ENCODE measurements around the gene MRPL52. TPM values are rescaled to one million over a fixed set of nuclear protein-coding genes. Genes with fewer than 3 reads are reported as not detected.
"Not testable (repeated sequence)": the region's sequence is repeated elsewhere in the genome, so short reads cannot be mapped to it uniquely, and the experiment has no call there.

Gene MRPL52
- total RNA-seq, 1 donor from 2014 or later, result 41.2 TPM

GRCh38 chr14:22808388-22809209 lies 21.1 kb upstream of the MRPL52 start:
- DNase-seq (ENCODE audit: low read depth in 2 of 2), result no peak

DNA sequence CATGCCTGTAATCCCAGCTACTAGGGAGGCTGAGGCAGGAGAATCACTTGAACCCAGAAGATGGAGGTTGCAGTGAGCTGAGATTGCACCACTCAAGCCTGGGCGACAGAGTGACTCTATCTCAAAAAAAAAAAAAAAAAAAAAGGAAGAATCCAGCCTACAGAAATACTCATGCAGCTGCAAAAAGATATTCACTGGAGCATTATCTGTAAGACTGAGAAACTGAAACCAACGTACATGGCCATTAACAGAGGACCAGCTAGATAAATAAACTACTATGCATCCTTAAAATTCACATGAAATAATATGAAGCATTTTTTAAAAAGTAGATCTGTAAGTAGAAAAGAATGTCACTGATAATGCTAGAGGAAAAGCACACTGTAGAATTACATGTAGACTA lies 18.0 kb upstream of the MRPL52 start:
- DNase-seq (ENCODE audit: low read depth in 2 of 2), result no peak

GRCh38 chr14:22812744-22813143 lies 16.9 kb upstream of the MRPL52 start:
- DNase-seq (ENCODE audit: low read depth in 2 of 2), result no peak

- DNase-seq (ENCODE audit: low read depth in 2 of 2), result no peak
Measured at GRCh38 chr14:22813145-22813544, 16.5 kb upstream of the MRPL52 start.

DNA sequence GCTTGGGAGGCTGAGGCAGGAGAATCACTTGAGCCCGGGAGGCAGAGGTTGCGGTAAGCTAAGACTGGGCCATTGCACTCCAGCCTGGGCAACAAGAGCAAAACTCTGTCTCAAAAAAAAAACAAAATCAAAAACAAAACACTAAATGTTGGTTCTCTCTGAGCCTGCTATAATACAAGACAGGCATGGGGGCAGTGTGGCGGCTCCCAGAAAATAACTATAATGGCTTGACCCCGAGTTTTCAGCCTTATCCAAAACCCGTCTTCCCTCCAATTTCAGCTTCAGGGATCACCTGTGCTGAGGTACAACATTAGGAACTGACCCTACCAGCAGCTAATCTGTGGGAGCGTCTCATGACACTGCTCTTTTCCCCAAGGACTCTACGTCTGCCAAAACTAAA lies 15.3 kb upstream of the MRPL52 start:
- no peak for DNase-seq (ENCODE audit: low read depth in 2 of 2)

GRCh38 chr14:22814941-22815713 lies 14.6 kb upstream of the MRPL52 start, which contains the start of gene SLC7A7:
SLC7A7 (minus strand) TSS chr14:22815435; CDS start chr14:22813398, 2,037 bp downstream.
- DNase-seq (ENCODE audit: low read depth in 2 of 2), result no peak

DNA sequence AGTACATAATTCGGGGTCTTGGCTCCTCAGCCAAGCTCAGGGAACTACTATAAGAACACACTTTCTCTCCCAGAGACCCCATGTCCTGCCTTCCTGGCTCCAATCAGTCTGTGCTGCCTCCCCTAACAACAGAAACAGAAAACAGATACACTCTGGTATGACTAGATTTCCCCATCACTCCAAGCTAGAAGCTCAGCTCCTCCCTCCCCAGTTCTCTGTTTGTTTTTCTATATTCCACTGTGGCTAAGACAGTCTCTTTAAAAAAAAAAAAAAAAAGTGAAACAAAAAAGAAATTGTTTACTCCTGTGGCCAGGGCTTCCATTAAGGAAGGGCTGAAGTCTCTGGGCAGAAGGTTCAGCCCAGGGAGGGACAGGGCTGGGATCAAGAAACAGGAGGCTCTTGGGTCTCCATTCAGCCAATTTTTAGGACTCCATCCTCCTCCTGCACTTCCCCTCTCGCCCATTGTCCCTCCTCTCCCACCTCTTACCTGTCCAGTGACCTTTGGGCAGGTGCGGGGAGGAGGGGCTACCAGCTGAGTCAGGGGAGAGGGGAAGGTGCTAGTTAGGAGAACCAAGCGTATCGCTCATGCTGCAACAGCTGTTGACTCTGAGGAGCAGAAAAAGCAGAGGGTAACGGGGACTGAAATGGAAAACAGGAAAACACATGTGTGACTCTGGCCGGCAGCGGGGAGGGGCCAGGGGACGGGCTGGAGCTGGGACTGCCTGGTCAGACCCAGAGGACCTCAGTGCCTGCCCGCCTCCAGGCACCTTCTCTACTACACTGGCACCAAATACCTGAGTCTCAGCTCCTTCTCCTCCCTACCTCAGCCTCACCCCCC lies 10.3 kb upstream of the MRPL52 start:
- DNase-seq (ENCODE audit: low read depth in 2 of 2), result peak; percentile 81 to 88

- no peak for DNase-seq (ENCODE audit: low read depth in 2 of 2)
Measured at GRCh38 chr14:22820731-22821130, 9.0 kb upstream of the MRPL52 start.

GRCh38 chr14:22821193-22822015 lies 8.3 kb upstream of the MRPL52 start:
- DNase-seq (ENCODE audit: low read depth in 2 of 2), result no peak

- DNase-seq (ENCODE audit: low read depth in 2 of 2), result no peak
Measured at GRCh38 chr14:22822016-22822570, 7.6 kb upstream of the MRPL52 start.

GRCh38 chr14:22822571-22823098 lies 7.1 kb upstream of the MRPL52 start:
- peak in 1 of 2 donors; percentile 79 for DNase-seq (ENCODE audit: low read depth in 2 of 2)

DNA sequence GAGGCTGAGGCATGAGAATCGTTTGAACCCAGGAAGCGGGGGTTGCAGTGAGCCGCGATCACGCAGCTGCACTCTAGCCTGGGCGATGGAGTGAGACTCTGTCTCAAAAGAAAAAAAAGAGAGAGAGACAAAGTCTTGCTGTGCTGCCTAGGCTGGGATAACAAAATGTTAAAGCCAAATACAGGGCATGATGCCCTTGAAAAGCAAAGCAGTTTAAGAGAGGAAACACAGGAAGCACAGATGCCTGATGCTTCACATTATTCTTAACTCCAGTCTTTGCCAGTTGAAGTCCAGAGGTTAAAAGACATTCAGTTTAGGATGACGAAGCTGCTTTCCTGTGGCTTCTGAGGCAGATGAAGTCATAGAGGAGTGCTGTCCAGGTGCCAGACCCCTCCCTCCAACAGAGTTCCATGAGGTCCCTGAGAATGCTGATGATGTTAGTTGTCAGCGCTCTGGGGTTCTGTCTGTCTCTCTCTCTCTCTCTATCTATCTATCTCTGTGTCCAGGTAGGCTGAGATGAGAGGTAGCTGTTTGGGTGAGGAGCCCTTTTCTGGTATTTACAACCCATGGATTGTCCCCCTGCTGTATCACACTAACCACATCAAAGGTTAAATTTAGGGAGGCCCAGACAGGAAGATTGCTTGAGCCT lies 4.9 kb upstream of the MRPL52 start:
- DNase-seq (ENCODE audit: low read depth in 2 of 2), result peak in 1 of 2 donors; percentile 93

DNA sequence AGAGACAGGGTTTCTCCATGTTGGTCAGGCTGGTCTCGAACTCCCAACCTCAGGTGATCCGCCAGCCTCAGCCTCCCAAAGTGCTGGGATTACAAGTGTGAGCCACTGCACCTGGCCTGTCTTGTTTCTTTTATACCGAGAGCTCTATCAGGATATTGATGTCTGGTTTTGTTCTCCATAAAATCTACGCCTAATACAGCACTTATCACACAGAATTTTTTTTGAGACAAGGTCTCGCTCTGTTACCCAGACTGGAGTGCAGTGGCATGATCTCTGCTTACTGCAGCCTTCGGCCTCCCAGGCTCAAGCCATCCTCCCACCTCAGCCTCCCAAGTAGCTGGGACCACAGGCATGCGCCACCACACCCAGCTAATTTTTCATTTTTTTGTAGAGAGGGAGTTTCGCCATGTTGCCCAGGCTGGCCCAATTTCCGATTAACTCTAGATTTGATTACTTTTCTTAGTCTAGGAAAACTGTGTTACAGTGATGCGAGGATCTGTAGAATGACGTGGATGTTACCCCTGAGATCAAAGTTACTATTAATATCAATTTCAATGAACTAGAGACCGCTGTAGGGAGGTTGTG lies 519 bp upstream of the MRPL52 start:
- DNase-seq (ENCODE audit: low read depth in 2 of 2), result not testable (repeated sequence)

DNA sequence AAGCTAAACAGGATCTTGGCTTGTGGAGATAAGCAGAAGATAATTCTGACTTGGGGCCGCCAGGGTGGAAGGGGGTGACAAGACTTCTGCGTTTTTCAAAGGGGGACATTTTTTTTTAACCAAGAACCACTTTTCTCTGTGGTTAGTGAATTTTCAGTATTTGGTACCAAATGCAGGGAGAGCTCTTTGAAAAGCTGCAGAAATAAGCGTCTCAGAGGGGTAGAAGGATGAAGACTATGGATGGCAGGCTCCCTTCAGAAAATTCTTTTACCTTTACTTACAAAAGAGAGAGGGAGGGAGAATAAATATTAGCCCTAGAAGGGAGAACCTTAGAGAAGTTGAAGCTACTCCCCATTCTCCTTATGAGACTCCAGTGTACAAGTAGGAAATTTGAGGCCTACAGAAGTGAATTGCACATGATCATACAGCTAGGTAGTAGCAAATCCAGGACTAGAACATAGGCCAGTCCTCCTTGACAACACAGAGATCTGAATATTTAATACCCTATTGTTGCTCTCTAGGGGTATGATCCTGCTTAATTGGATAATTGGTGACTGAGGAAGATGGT lies 840 bp downstream of the MRPL52 start:
- DNase-seq (ENCODE audit: low read depth in 2 of 2), result no peak

DNA sequence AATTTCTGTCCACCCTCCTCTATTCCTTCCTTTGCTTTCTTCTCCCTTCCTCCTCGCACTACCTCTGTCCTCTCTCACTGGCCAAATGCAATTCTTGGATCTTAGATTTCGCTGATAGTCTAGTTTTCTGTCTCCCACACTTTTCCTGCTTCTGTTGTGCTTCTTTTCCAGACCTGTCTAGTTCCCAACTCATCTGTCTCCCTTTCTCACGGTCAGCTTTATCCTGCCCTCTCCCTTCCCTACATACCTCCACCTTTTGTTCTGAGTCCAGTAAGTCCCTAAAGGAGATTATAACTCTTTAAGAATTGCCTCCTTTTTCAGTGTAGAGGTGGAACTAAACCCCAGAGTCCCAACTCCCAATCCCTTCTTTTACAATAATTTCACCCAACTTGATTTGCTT lies 5.8 kb downstream of the MRPL52 start:
- DNase-seq (ENCODE audit: low read depth in 2 of 2), result no peak

GRCh38 chr14:22836301-22837113 lies 6.8 kb downstream of the MRPL52 start, which contains the start of gene MMP14:
MMP14 (plus strand) TSS chr14:22836585; CDS start chr14:22836818, 233 bp downstream.
- peak in 1 of 2 donors; percentile 89 for DNase-seq (ENCODE audit: low read depth in 2 of 2)

- DNase-seq (ENCODE audit: low read depth in 2 of 2), result peak in 1 of 2 donors; percentile 69
Measured at GRCh38 chr14:22837114-22837749, 7.5 kb downstream of the MRPL52 start.

Measured in dermis microvascular lymphatic vessel endothelial cell (primary cell).